NCI-H1048 (cell line): Measurements from ENCODE around the gene NAPG.
"Not testable (repeated sequence)": the region's sequence is repeated elsewhere in the genome, so short reads cannot be mapped to it uniquely, and the experiment has no call there.

ENCODE experiments used
- DNase-seq: peaks from one replicate; lab custom pipeline; 2025; lab: John Stamatoyannopoulos, UW

Gene NAPG

GRCh38 chr18:10552226-10552625 is 26.4 kb downstream of the NAPG start:
- DNase-seq = no peak

GRCh38 chr18:10556251-10556650 is 30.4 kb downstream of the NAPG start:
- DNase-seq = not testable (repeated sequence)

GRCh38 chr18:10557085-10557677 is 31.4 kb downstream of the NAPG start:
- DNase-seq = no peak

- no peak for DNase-seq
Observed at GRCh38 chr18:10558243-10558966, 32.6 kb downstream of the NAPG start.

- no peak for DNase-seq
Observed at GRCh38 chr18:10558967-10559298, 33.1 kb downstream of the NAPG start.

DNA sequence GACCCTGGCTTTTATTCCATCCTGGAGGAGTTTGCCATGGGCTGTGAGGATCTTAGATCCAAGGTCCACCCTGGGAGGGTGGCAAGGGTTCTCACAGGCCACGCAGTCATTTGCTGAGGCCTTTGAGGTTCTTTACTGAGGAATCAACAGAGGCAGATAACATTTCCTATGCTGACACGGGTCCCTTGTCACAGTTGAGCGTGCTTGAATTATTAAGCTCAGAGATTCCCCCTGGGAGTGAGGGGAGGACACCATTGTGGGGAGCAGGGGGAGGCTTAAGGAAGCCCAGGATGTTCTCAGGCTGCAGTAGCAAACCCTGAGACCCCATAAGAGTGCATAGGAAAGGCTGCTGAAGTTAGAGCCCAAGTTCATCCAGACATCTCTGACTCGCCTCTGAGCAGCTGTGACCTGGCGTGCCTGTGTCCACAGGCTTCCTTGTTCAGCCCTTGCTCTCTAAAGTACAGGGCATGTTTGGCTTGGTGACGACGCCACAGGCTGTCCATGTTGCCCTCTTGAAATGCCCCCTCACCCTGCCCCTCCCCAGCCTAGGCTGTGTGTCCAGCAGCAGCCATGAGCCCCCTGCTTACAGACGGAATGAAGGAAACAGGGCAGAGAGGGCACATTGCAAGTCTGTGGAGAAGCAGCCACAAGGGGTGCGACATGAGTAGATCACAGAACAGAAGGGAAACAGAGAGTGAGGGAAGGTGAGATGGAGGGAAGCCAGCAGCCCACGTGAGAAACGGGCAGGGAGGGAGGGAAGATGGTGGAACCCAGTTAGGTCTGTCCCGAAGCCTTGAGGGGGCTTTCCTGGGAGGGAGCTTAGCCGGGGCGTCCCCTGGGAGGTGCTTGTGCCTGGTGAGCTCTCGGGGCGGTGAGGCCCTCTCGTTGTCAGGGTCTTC is 34.0 kb downstream of the NAPG start:
- DNase-seq = no peak

GRCh38 chr18:10560452-10561045 is 34.7 kb downstream of the NAPG start:
- DNase-seq = no peak

DNA sequence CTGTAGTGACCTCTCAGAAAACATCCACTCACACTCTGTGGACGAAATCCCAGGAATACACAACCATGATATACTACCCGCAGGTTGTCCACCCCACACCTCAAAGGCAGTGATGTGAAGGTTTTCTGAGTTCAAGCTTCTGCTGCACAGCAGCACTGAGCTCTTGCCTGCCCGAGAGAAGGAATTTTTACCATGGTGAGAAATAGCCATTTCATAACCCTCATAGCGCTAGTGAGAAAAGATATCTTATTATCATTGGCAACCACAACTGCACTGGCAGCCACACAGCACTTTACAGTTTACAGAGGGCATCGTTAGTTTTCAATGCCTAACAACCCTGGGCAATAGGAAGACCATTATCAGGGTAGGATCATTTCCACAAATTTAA is 36.9 kb downstream of the NAPG start:
- DNase-seq = no peak

GRCh38 chr18:10563886-10564285 is 38.1 kb downstream of the NAPG start:
- no peak for DNase-seq

DNA sequence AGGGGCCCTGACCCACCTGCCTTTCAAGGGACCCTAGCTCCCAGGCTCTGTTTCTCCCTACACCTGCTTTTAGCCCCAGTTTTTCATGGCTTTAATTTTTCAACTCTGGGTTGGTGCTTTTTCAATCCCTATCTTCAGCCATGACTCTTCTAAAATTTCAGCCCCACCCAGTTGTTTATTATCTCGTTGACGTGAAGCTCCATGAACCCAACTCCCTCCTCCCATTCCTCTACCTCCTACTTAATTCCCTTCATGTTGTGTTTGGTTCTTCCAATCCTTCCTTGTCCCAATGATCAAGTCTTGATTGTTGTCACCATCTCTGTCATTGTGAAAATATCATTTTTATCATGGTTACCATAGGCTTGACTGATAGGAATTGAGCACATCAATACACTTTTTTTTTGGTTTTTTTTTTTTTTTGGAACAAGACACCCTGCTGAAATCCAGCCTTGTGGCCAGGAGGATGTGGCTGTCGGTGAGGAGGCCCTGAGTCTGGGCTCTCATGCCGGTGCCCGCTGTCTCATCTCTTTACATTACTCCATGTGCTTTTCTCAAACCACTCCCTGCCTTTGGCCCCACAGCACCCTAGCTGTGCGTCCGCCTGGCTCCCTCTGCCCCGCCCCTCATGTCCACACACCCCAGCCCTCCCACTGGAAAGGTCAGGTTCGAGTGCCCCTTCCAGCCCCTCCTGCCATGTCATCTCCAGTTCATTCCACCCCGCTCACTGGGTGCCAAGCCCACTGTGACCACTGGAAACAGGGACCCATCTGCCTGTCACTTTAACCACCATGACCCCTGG is 39.3 kb downstream of the NAPG start:
- DNase-seq = no peak

GRCh38 chr18:10565835-10566234 is 40.0 kb downstream of the NAPG start:
- no peak for DNase-seq

DNA sequence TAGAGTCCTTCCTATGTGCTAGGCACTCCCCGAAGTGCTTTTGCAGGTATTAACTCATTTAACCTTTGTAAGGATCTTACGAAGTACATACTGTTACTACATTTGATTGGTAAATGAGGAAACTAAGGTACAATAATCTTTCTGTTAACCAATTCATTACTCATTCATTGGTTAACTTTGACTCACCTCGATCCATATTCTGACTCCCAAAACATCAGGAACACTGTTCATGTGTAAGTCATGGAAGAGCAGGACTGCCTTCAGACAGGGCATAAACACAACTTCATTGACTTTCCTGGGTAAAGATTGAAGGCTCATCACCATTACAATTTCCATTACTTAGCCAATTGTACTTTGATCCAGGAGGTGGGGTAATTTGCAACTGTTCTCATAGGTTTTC is 40.6 kb downstream of the NAPG start:
- DNase-seq = no peak

GRCh38 chr18:10569941-10570340 is 44.1 kb downstream of the NAPG start:
- DNase-seq = not testable (repeated sequence)

DNA sequence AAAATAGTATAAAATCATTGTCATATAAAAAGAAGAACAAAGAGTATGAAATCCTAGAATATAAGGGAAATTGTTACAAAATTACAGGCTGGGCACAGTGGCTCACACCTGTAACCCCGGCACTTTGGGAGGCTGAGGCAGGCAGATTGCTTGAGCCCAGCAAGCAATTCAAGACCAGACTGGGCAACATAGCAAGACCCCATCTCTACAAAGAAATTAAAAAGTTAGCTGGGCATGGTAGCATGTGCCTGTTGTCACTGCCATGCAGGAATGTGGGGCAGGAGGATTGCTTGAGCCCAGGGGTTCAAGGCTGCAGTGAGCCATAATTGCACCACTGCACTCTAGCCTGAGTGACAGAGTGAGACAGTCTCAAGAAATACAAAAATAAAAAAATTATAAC is 44.8 kb downstream of the NAPG start:
- DNase-seq = no peak

GRCh38 chr18:10571537-10571936 is 45.7 kb downstream of the NAPG start:
- DNase-seq = no peak

GRCh38 chr18:10573261-10573660 is 47.4 kb downstream of the NAPG start:
- DNase-seq = not testable (repeated sequence)

GRCh38 chr18:10574412-10574811 is 48.6 kb downstream of the NAPG start:
- not testable (repeated sequence) for DNase-seq

DNA sequence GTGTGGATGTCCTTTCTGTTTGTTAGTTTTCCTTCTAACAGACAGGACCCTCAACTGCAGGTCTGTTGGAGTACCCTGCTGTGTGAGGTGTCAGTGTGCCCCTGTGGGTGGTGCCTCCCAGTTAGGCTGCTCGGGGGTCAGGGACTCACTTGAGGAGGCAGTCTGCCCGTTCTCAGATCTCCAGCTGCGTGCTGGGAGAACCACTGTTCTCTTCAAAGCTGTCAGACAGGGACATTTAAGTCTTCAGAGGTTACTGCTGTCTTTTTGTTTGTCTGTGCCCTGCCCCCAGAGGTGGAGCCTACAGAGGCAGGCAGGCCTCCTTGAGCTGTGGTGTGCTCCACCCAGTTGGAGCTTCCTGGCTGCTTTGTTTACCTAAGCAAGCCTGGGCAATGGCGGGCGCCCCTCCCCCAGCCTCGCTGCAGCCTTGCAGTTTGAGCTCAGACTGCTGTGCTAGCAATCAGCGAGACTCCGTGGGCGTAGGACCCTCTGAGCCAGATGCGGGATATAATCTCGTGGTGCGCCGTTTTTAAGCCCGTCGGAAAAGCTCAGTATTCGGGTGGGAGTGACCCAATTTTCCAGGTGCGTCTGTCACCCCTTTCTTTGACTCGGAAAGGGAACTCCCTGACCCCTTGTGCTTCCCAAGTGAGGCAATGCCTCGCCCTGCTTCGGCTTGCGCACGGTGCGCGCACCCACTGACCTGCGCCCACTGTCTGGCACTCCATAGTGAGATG is 52.2 kb downstream of the NAPG start:
- not testable (repeated sequence) for DNase-seq

DNA sequence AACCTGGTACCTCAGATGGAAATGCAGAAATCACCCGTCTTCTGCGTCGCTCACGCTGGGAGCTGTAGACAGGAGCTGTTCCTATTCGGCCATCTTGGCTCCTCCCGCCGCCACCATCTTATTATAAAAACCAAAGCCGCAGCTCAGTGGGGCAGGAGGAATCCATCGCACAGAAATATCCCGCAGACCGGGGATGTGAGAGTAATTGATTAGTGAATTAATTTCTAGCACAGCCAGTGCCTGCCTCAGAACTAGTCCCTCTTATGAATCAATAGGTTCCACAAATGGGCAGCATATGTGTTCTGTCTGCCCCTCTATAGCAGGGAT is 52.7 kb downstream of the NAPG start:
- DNase-seq = not testable (repeated sequence)

DNA sequence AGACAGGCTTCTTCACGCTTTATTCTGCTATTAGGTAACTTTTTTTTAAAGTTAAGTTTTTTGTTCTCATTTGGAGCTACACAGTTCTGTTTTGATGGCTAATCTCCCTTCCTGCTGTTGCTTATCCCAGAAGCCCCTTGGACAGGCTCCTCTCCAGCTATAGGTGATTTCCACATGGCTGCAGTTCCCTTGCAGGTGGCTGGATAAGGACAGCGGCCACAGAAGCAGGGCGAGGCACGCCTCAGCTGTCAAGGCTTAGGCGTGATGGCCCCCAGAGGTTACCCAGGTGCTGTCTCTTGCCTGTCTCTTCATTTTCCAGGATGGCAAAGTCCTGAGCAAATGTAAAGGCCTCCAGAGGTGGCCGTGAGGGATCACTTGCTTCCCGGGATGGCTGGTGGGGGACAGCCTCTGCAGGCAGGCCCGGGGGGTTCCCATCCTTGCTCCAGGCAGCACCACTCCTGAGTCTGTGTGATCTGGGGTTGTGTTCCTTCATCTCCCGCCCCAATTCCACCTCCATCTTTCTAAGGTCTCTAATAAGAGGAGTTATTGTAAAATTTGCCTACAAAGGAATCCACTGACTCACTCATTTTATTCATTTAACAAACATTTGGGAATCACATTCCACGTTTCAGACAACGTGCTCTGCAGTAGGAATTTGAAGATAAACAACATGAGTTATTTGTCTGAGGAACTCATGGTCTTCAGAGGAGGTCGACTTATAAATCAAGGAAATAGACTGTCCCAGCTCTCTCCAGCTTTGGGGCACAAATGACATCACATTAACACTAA is 53.4 kb downstream of the NAPG start:
- DNase-seq = no peak
